ENCODE results near the gene KREMEN1.

Gene KREMEN1

DNA sequence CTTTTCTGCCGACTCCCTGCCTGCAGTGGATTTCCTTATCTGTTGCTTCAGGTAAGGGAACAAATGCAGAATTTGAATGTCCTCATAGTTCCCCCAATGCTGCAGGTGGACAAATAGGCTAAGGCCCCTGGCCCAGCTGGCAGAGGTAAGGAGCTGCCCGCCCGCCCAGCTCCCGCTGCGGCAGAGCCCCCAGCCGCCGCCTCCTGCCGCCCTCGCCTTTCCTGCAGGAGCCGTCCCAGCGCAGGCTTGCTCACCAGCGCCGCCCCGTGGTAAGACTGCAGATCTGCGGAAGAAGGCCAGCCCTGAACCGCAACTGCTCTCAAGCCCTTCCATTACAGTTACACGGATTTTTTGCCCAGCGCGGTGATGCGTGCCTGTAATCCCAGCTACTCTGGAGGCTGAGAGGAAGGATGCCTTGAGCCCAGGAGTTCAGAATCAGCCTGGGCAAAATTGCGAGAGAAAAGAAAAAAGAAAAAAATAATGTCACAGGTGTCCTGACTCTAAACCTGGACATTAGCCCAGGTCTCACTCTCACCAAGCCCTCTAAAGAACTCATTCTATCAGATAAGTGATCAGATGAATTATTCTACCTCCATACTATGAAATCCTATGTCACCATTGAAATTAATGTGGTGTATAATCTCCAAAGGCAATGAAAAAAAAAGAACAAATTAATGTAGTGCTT is 81.7 kb downstream of the KREMEN1 start:
- DNase-seq = peak; percentile 59

DNA sequence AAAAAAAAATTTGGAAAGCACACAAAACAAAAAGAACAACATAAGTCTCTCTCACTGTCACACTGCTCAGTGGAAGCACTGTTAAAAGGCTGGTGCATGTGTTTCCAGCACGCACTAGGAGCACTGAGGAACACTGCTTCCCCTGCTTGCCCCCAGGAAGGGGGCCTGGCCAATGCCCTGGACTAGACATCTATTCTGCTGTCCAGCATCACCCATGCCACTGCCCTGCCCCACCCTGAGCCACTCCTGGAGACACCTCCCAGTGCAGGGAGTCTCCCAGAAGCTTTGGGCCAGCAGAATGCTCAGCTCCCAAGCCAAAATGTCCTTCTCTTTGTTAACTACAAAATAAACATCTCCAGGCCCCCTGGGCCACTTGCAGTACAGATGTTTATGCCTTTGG is 83.1 kb downstream of the KREMEN1 start:
- no peak for DNase-seq

DNA sequence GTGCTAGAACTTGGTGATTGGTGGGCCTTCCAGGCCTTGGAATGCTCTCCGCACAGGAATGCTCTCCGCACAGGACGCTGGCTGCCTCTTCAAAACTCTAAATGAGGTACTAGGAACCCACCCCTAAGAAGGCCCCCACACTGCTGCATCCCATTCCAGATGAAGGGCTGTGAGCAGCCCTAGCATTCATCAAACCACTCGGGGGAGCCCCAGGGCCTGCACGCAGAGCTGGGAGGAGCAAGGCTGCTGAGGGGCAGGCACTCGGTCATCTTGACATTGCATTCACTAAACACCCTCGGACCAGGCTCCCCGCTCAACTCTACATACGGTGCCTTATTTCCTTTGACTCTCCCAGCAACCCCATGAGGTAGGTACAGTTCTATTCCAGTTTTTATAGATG is 83.7 kb downstream of the KREMEN1 start:
- DNase-seq = no peak

GRCh38 chr22:29157759-29158535 is 85.1 kb downstream of the KREMEN1 start:
- no peak for DNase-seq

DNA sequence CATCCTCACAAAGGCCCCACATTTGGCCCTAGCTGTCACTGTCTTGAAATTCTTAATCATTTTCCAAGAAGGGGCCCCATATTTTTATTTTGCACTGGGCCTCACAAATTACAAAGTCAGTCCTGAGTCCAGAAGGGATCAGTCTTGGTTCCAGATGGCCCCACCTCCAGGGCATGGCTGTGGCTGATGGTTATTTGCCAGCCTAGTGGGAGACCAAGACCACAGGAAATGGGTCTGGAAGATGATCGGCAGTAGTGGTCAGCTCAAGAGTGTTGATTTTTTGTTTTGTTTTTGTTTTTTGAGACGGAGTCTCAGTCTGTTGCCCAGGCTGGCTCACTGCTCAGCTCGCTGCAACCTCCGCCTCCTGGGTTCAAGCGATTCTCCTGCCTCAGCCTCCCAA is 85.7 kb downstream of the KREMEN1 start:
- no peak for DNase-seq

- no peak for DNase-seq
Observed at GRCh38 chr22:29163808-29164207, 91.0 kb downstream of the KREMEN1 start.

- no peak for DNase-seq
Observed at GRCh38 chr22:29165321-29166060, 92.7 kb downstream of the KREMEN1 start.

GRCh38 chr22:29166180-29166579 is 93.3 kb downstream of the KREMEN1 start:
- DNase-seq = no peak

DNA sequence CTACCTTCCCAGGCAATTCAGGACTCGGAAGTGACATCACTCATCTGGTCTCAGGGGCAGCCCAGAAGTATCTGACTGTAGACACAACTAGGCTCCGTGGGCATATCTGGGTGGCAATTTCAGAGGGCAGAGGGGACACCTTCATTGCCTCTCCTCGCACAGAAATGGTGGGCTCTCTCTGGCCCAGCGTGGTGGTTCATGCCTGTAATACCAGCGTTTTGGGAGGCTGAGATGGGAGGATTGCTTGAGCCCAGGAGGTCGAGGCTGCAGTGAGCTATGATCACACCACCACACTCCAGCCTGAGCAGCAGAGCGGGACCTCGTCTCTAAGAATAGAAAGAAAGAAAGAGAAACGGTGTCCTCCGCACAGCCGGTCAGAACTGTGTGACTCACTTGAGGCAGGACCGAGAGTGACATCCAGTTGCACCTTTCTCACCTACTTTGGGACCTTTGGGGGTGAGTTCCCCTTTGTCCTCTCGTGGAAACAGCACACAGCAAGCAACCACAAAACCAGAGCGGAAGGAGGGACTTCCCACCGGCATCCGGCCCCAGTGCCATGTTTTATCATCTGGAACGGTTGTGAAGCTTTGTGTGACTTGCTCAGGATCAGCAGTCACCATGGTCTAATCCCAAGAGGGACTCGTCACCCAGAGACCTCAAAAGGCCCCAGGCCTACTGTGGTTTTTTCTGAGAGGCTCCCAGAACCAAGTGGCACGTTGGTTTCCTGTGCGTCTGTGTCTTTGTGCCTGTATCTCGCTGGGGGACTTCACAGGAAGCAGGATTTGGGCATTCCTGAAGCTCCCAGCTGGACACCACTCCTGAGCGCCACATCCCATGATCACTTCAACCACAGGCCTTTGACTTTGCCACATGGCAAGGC is 94.4 kb downstream of the KREMEN1 start:
- DNase-seq = no peak

- no peak for DNase-seq
Observed at GRCh38 chr22:29171721-29172120, 98.9 kb downstream of the KREMEN1 start.

DNA sequence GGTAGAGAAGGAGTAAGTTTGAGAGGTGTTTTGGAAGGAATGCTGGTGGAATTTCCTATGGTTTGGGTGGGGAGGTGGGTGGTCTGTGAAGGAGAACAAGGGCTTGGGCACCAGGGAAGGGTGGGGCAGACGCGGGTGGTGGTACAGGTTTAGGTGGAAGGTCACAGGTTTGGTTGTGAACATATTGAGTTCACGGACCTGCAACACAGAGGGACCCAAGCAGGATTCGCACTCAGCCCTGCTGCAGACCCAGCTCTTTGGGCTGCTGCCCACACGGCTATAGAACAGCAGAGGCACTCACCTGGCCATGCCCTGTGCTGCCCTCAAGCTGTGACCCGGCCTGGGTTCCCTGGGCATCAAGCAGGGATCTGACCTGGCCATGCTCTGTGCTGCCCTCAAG is 99.4 kb downstream of the KREMEN1 start:
- DNase-seq = no peak

DNA sequence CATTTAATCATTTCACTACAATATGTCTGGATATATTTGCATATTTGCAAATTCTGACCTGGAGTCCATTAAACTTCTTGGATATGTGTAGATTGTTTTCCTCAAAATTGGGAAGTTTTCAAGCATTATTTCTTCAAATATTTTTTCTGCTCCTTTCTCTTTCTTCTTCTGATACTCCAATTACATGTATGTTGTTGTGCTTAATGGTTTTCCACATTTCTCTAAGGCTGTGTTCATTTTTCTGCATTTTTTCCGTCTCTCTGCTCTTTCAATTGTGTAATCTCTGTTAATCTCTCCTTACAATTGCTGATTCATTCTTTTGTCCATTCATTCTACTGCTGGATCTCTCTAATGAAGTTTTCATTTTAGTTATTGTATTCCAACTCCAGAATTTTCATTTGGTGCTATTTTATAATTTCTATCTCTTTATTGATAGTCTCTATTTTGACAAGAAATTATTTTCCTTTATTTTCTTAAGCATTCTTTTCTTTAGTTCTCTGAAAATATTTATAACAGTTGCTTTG is 102.5 kb downstream of the KREMEN1 start:
- DNase-seq = no peak

DNA sequence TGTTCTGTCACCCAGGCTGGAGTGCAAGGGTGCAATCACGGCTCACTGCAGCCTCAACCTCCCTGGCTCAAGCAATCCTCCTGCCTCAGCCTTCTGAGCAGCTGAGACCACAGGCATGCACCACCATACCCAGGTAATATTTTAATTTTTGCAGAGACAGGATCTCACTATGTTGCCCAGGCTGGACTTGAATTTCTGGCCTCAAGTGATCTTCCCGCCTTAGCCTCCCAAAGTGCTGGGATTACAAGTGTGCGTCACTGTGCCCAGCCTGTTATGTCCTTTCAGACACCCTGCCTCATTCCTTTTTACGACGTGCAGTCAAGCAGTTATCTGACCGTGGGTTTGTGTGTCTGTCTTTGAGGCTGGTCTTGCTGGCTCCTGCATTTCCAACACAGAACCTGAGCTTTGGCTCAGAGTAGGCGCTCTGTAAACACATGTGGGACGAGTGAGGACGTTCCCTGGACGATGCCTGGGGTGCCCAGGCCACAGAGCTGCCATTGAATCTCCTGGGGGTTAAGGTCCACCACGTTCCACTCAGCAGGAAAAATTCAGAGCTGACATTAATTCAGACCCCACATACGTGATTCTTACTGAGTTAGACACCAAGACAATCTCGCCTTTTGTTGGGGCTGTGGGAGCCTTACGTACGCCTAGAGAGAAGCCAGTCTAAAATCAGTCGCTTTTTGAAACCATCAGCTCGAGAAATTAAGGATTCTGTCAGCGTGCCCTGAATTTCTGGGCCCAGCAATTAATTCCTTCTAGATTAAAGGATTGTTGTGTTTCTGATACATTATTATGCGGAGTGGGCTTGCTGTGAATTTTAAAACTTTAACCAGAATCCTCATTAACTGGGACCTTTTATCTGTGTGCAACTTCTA is 111.4 kb downstream of the KREMEN1 start:
- no peak for DNase-seq

- no peak for DNase-seq
Observed at GRCh38 chr22:29184849-29185490, 112.1 kb downstream of the KREMEN1 start.

DNA sequence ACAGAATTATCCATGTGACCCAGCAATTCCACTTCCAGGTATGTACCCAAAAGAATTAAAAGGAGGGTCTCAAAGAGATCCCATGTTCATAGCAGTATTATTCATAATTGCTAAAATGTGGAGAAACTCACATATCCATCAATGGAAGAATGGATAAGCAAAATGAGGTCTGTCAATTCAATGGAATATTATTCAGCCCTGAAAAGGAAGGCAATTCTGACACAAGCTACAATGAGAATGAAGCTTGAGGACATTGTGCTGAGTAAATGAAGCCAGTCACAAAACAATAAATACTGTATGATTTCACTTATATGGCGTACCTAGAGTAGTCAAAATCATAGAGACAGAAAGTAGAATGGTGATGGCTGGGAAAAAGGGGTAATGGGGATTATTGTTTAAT is 113.5 kb downstream of the KREMEN1 start:
- DNase-seq = no peak

- no peak for DNase-seq
Observed at GRCh38 chr22:29187831-29188230, 115.0 kb downstream of the KREMEN1 start.

GRCh38 chr22:29190051-29190450 is 117.2 kb downstream of the KREMEN1 start:
- DNase-seq = no peak

GRCh38 chr22:29190918-29191317 is 118.1 kb downstream of the KREMEN1 start:
- no peak for DNase-seq

- no peak for DNase-seq
Observed at GRCh38 chr22:29193021-29193420, 120.2 kb downstream of the KREMEN1 start.

GRCh38 chr22:29194184-29194583 is 121.3 kb downstream of the KREMEN1 start:
- no peak for DNase-seq
